NCI-H526 treated with DMSO at 0.1 percent for 48 hours (cell line): ENCODE measurements around the gene RBM10.

Source experiments
- DNase-seq: peaks from one replicate; lab custom pipeline; 2025; lab: John Stamatoyannopoulos, UW

The RBM10 gene

DNA sequence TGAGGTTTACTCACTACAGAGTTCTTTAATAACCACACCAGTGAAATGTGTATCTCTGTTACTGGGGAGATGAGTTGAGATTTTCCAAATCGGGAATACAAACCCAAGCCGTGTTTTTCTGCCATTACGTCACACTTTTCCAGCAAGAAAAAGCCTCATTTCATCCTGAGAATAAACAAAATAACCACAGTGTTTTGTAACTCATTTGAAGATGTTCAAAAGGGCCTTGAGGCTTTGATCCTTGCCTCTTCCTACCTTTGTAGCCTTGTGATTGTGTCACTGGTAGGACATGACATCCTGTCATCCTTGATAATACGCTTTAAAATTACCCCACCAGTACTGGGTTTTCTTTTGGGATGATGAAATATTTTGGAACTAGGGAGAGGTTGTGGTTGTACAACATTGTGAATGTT, 90.7 kb downstream of the RBM10 start:
- DNase-seq, result no peak
